Hematopoietic multipotent progenitor cell treated with erythropoietin and hydrocortisone succinate and interleukin-3 and kit ligand, for 17 days (in vitro differentiated cells): ENCODE measurements around the gene PCDHGC4.

ENCODE experiments used
- DNase-seq: peaks from one replicate; pipeline ENCODE4 v3.0.0-alpha.2; 2015; ENCODE audit warnings: low spot score

PCDHGC4 gene

GRCh38 chr5:141529873-141530272 is 45.0 kb downstream of the PCDHGC4 start:
- no peak for DNase-seq

- DNase-seq, result no peak
Observed at GRCh38 chr5:141532726-141533125, 47.9 kb downstream of the PCDHGC4 start.

GRCh38 chr5:141533897-141534296 is 49.1 kb downstream of the PCDHGC4 start:
- DNase-seq, result no peak

- no peak for DNase-seq
Observed at GRCh38 chr5:141534492-141535213, 49.8 kb downstream of the PCDHGC4 start.
